Measurements from ENCODE around the gene TLCD3A. TPM values are rescaled to one million over a fixed set of nuclear protein-coding genes. Genes with fewer than 3 reads are reported as not detected.
"Not testable (repeated sequence)": the region's sequence is repeated elsewhere in the genome, so short reads cannot be mapped to it uniquely, and the experiment has no call there.

TLCD3A gene
- total RNA-seq, 1 experiment from 2014 or later = 12.3 TPM

DNA sequence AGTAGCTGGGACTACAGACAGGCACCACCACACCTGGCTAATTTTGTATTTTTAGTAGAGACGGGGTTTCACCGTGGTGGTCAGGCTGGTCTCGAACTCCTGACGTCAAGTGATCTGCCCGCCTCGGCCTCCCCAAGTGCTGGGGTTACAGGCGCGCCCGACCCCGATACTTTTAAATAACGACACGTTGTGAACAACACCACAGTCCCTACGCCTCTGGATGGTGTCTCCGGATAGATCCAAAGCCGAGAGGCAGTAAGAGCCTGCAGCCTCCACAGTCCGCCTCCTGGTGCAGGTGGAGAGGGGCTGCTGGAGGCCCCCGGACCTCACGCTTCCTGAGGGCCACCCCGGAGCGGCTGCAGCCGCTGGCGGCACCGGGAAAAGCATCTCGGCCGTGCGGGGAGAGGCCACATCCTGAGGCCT lies 741 bp upstream of the TLCD3A start:
- H3K9me3 ChIP-seq (replicated peaks) = no peaks in the 10 kb centered on the region
- no peaks in the 10 kb centered on the region for H3K36me3 ChIP-seq
- H3K27ac ChIP-seq = no peak overlapping the region
- peak overlapping the region; percentile 76 for H3K4me3 ChIP-seq
- H3K4me1 ChIP-seq = no peaks in the 10 kb centered on the region
- H3K27me3 ChIP-seq = no peaks in the 10 kb centered on the region
- peak; percentile 4 to 21 for DNase-seq

GRCh38 chr17:732902-733720 lies 715 bp downstream of the TLCD3A start:
- H3K4me1 ChIP-seq = no peaks in the 10 kb centered on the region
- H3K9me3 ChIP-seq (replicated peaks) = no peaks in the 10 kb centered on the region
- DNase-seq = peak; percentile 5 to 21
- H3K4me3 ChIP-seq = peak overlapping the region; percentile 76
- no peaks in the 10 kb centered on the region for H3K27me3 ChIP-seq
- H3K36me3 ChIP-seq = no peaks in the 10 kb centered on the region
- peak overlapping the region; percentile 17; the same call in 1 of the 2 replicates for H3K27ac ChIP-seq

GRCh38 chr17:733743-734142 lies 1.3 kb downstream of the TLCD3A start:
- H3K9me3 ChIP-seq (replicated peaks) = no peaks in the 10 kb centered on the region

DNA sequence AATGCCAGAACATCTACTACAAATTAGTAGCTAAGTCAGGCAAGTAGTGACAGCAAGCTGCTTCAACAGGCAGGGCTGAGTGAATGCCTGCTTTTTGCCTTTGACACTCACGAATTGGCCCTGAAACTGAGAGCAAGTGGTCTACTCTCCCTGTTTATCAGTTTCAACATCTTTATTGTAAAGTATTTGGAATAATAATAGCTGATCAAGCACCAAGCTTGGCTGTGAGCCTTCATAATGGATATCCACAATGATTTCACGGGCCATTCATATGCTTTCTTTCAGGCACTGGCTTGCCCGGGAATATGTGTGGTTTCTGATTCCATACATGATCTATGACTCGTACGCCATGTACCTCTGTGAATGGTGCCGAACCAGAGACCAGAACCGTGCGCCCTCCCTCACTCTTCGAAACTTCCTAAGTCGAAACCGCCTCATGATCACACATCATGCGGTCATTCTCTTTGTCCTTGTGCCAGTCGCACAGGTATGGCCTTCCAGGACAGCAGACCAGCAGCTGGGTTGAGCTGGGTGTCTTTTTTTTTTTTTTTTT lies 5.2 kb downstream of the TLCD3A start:
- no peaks in the 10 kb centered on the region for H3K4me1 ChIP-seq
- no peak overlapping the region for H3K4me3 ChIP-seq
- no peaks in the 10 kb centered on the region; the same call in 1 of the 2 replicates for H3K36me3 ChIP-seq
- H3K27ac ChIP-seq = no peak overlapping the region
- no peak for DNase-seq
- H3K27me3 ChIP-seq = no peaks in the 10 kb centered on the region
- no peaks in the 10 kb centered on the region for H3K9me3 ChIP-seq (replicated peaks)

More at GRCh38 chr17:733743-734142, 1.3 kb downstream of the TLCD3A start:
- no peaks in the 10 kb centered on the region for H3K4me1 ChIP-seq
- DNase-seq = no peak
- peak overlapping the region; percentile 76 for H3K4me3 ChIP-seq
- H3K27me3 ChIP-seq = no peaks in the 10 kb centered on the region
- no peak overlapping the region for H3K27ac ChIP-seq
- no peaks in the 10 kb centered on the region; the same call in 1 of the 2 replicates for H3K36me3 ChIP-seq

DNA sequence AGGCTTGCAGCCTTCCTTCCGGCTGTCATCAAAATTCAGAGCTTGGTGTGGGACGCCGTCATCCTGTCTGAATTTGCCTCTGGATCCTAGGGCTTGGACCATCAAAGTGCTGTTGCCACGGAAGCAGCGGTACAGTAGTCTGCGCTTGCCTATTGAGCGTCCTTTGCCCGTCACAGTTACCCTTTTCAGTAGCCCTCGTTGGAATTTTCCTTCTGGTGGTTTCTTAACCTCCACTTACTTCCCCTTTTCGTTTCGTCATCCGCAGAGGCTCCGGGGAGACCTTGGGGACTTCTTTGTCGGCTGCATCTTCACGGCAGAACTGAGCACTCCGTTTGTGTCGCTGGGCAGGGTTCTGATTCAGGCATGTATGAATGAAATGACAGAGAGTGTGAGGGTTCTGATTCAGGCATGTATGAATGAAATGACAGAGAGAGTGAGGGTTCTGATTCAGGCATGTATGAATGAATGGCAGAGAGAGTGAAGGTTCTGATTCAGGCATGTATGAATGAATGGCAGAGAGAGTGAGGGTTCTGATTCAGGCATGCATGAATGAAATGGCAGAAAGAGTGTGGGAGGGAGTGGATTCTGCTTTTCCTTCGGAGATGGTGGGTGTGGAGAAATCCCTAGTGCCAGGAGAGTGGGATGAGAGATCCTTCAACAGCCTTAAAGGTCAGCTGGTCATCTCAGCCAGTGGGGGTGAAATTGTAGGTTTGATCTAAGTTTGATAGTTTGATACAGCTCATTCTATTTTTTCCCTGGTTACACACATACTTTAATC lies 8.0 kb downstream of the TLCD3A start:
- H3K36me3 ChIP-seq = peaks cover 16% of the 10 kb centered on the region
- no peak for DNase-seq
- no peak overlapping the region for H3K4me3 ChIP-seq
- no peaks in the 10 kb centered on the region for H3K4me1 ChIP-seq
- H3K9me3 ChIP-seq (replicated peaks) = no peaks in the 10 kb centered on the region
- no peaks in the 10 kb centered on the region for H3K27me3 ChIP-seq
- H3K27ac ChIP-seq = no peak overlapping the region

- Histone ChIP-seq H3K4me1 (no peaks in the 10 kb centered on the region), H3K27me3 (no peaks in the 10 kb centered on the region), H3K4me3 (no peak overlapping the region), H3K9me3 (replicated peaks) (no peaks in the 10 kb centered on the region), H3K27ac (no peak overlapping the region), H3K36me3 (peaks cover 31% of the 10 kb centered on the region)
- DNase-seq = no peak
Measured at GRCh38 chr17:742147-742793, 9.9 kb downstream of the TLCD3A start.

DNA sequence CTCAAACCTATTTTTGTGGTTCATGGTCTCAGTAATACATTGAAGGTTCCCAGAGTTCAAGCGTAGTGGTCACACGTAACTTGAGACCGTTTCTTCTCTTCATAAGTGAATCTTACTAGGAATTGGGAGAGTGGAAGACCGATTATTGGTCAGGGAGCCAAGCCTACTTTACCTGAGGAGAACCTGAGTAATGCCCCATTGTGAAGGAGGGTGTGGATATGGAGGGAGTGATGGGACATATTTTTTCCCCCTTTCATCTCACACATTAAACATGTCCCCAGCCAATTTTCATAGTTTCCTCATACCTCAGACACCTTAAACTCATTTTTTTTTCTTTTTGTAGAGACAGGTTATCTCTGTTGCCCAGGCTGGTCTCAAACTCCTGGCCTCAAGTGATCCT lies 10.7 kb downstream of the TLCD3A start:
- Histone ChIP-seq H3K9me3 (replicated peaks) (no peaks in the 10 kb centered on the region), H3K4me3 (no peak overlapping the region), H3K27me3 (no peaks in the 10 kb centered on the region), H3K36me3 (peaks cover 40% of the 10 kb centered on the region), H3K4me1 (no peaks in the 10 kb centered on the region), H3K27ac (no peak overlapping the region)
- no peak for DNase-seq

DNA sequence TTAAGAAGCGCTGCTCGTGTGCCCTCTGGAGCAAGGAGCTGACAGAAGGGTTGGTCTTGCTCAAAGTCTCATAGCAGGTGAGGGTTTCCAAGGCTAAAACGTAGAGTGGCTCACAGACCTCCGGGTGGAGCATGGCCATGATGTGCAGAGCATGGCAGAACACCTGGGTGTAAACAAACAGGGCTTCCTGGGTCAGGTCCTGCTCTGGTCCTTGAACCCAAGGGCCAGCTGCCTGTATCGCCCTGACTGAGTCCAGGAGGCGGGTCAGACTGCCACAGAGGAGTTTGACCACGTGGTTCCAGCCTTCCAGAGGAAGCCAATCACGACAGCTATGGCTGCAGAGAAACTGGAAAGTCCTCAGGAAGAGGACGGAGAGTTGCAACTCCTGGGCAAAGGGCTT lies 12.5 kb downstream of the TLCD3A start:
- Histone ChIP-seq H3K36me3 (peaks cover 45% of the 10 kb centered on the region), H3K27ac (no peak overlapping the region), H3K4me1 (no peaks in the 10 kb centered on the region), H3K4me3 (no peak overlapping the region), H3K27me3 (no peaks in the 10 kb centered on the region), H3K9me3 (replicated peaks) (no peaks in the 10 kb centered on the region)
- no peak for DNase-seq

- Histone ChIP-seq H3K9me3 (replicated peaks) (no peaks in the 10 kb centered on the region), H3K36me3 (peaks cover 45% of the 10 kb centered on the region), H3K27ac (no peak overlapping the region), H3K4me1 (no peaks in the 10 kb centered on the region), H3K27me3 (no peaks in the 10 kb centered on the region), H3K4me3 (no peak overlapping the region)
- DNase-seq = no peak
Measured at GRCh38 chr17:745406-745805, 13.0 kb downstream of the TLCD3A start.

DNA sequence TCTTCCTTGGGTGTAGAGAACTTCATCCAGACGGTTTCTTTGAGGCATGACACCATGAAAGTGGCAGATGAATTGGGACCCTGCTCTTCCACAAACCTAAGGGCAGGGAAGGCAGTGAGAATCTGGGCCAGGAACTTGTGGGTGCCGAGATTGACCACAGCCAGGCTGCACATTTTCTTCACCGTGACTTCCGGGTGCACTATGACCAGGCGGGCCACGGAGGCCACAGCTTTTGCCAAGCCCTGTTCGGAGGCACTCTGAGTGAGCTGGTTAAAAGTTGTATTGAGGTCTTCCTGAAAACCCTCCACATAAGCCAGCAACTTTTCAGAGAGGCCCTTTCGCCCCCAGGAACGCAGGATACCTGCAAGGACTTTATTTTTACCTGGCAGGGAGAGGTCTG lies 13.8 kb downstream of the TLCD3A start:
- H3K4me3 ChIP-seq = no peak overlapping the region
- no peak for DNase-seq
- no peaks in the 10 kb centered on the region for H3K27me3 ChIP-seq
- no peaks in the 10 kb centered on the region for H3K9me3 ChIP-seq (replicated peaks)
- H3K27ac ChIP-seq = no peak overlapping the region
- H3K36me3 ChIP-seq = peaks cover 45% of the 10 kb centered on the region
- H3K4me1 ChIP-seq = no peaks in the 10 kb centered on the region

DNA sequence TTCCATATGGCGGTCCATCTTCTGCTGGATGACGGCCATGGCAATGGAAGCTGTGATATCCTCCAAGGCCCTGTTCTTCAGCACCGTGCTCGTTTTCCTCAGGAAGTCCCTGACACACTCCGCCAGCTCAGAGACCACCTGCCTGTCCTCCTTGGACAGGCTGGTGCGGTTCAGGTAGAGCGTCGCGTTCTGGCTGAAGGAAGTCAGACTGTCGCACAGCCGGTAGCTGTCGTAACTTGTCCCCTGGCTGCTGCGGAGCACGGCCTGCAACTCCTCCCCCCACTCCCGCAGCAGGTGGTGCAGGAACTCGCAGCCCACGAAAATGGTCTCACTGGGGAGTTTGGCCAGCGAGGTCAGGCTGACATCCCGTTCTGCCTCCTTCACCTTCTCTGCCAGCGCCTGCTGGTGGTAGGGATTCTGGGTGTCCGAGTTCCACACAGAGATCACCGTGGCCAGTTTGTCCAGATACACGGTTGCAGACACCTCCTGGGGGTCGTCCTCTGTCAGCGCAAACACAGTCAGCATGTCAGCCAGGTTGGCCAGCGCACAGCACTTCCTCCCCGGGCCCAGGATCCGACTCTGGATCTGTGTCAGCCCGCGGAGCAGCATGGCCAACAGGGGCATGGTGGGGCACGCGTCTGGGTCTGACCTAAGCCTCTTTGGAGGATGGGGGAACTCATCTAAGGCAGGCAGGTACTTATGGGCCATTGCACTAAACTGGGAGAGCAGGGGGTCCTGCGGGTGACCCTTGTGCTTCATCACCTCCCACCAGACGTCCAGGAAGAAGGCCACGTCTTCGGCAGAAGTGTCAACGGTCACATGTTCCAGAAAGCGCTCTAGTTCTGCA lies 14.6 kb downstream of the TLCD3A start:
- DNase-seq = no peak
- no peaks in the 10 kb centered on the region for H3K27me3 ChIP-seq
- no peaks in the 10 kb centered on the region for H3K9me3 ChIP-seq (replicated peaks)
- H3K4me1 ChIP-seq = no peaks in the 10 kb centered on the region
- H3K4me3 ChIP-seq = no peak overlapping the region
- peaks cover 45% of the 10 kb centered on the region for H3K36me3 ChIP-seq
- no peak overlapping the region for H3K27ac ChIP-seq

- H3K27ac ChIP-seq; H3K27me3 ChIP-seq; H3K4me1 ChIP-seq; H3K9me3 ChIP-seq (replicated peaks); DNase-seq; H3K4me3 ChIP-seq: not testable (repeated sequence)
- peaks cover 41% of the 10 kb centered on the region for H3K36me3 ChIP-seq
Measured at GRCh38 chr17:748604-749003, 16.2 kb downstream of the TLCD3A start.

GRCh38 chr17:749359-749758 lies 17.0 kb downstream of the TLCD3A start:
- not testable (repeated sequence) for H3K4me3 ChIP-seq; H3K9me3 ChIP-seq (replicated peaks); H3K27ac ChIP-seq; DNase-seq; H3K4me1 ChIP-seq; H3K27me3 ChIP-seq
- H3K36me3 ChIP-seq = peaks cover 36% of the 10 kb centered on the region

- Histone ChIP-seq H3K36me3 (peaks cover 28% of the 10 kb centered on the region), H3K4me3 (no peak overlapping the region), H3K27me3 (no peaks in the 10 kb centered on the region), H3K9me3 (replicated peaks) (no peaks in the 10 kb centered on the region), H3K27ac (no peak overlapping the region), H3K4me1 (no peaks in the 10 kb centered on the region)
- no peak for DNase-seq
Measured at GRCh38 chr17:750431-751037, 18.1 kb downstream of the TLCD3A start.
